Panc1 (cell line): Measurements from ENCODE around the gene CDK11A. TPM values are rescaled to one million over a fixed set of nuclear protein-coding genes. Genes with fewer than 3 reads are reported as not detected.
"Not testable (repeated sequence)": the region's sequence is repeated elsewhere in the genome, so short reads cannot be mapped to it uniquely, and the experiment has no call there.

Source experiments
- ATAC-seq: fragments of 200-7000 bp; cut with Tn5 transposase; 2 replicates; pipeline ENCODE4 v1.9.1; 2020; ENCODE audit warnings: mild to moderate bottlenecking, moderate library complexity
- BruUV-seq: library from RNA; stranded (reverse); fragments of 400-500 nt; replicated peaks from 2 replicates; lab custom pipeline; 2021; lab: Mats Ljungman, UMichigan
- CTCF ChIA-PET: fragments of 300-600 bp; sonication (Branson Sonifier 250); formaldehyde crosslinking; loops from one replicate; lab custom pipeline; 2022; ENCODE audit warnings: antibody characterized with exemption; lab: Charles Lee
- POLR2A ChIA-PET: fragments of 300-600 bp; sonication (Branson Sonifier 250); formaldehyde crosslinking; loops from one replicate; lab custom pipeline; 2022; ENCODE audit warnings: antibody characterized with exemption; lab: Charles Lee
- DNase-seq: peaks from one replicate; pipeline ENCODE4 v3.0.0-alpha.2; 2010; ENCODE audit warnings: low read depth, low spot score
- H3K27ac ChIP-seq: 2 replicates; pipeline ENCODE4 v1.5.1; 2011; ENCODE audit warnings: mild to moderate bottlenecking, low read length, inconsistent platforms
- H3K27me3 ChIP-seq: fragments of 200-500 bp; sonication (Bioruptor generic); 2 replicates; pipeline ENCODE4 v1.6.0; 2014; ENCODE audit warnings: low read length, inconsistent platforms; ENCODE audit not compliant: control insufficient read depth, insufficient read depth
- H3K36me3 ChIP-seq: fragments of 200-500 bp; sonication (Bioruptor generic); 2 replicates; pipeline ENCODE4 v1.5.1; 2014; ENCODE audit warnings: inconsistent platforms, mild to moderate bottlenecking, low read length, moderate library complexity; ENCODE audit not compliant: control insufficient read depth, insufficient read depth
- H3K4me1 ChIP-seq: 2 replicates; pipeline ENCODE4 v1.5.1; 2011; ENCODE audit warnings: inconsistent platforms, mild to moderate bottlenecking, low read length, moderate library complexity; ENCODE audit not compliant: control insufficient read depth, insufficient read depth
- H3K4me3 ChIP-seq, 2 experiments: 2 replicates each; pipeline ENCODE4 v1.5.1; 2011 to 2012; ENCODE audit warnings: low read depth in 2 of 2, low read length in 2 of 2, mild to moderate bottlenecking in 2 of 2, inconsistent platforms in 1 of 2, moderate library complexity in 1 of 2
- H3K9me3 ChIP-seq: fragments of 200-500 bp; sonication (Bioruptor generic); 2 replicates; pipeline ENCODE4 v1.5.1; 2014; ENCODE audit warnings: low read depth, mild to moderate bottlenecking, inconsistent platforms, low read length, moderate library complexity; ENCODE audit not compliant: control insufficient read depth, insufficient read depth
- CTCF ChIP-seq: fragments of 450-650 bp; IDR thresholded peaks from 2 replicates; pipeline ENCODE4 v1.5.1; 2017; ENCODE audit warnings: mild to moderate bottlenecking
- POLR2AphosphoS5 ChIP-seq: IDR thresholded peaks from 2 replicates; pipeline ENCODE4 v1.6.1; 2012; ENCODE audit warnings: mild to moderate bottlenecking, low read depth, low read length, moderate library complexity
- REST ChIP-seq, 2 experiments: IDR thresholded peaks; 2 replicates each; pipeline ENCODE4 v1.6.1; 2011 to 2012; ENCODE audit warnings: low read depth in 2 of 2, control low read depth in 1 of 2, low read length in 1 of 2, mild to moderate bottlenecking in 1 of 2, moderate library complexity in 1 of 2; ENCODE audit not compliant: insufficient read depth in 1 of 2
- SIN3A ChIP-seq: IDR thresholded peaks from 2 replicates; pipeline ENCODE4 v1.6.1; 2012; ENCODE audit warnings: low read depth, mild to moderate bottlenecking, low read length, moderate library complexity, borderline replicate concordance; ENCODE audit not compliant: insufficient read depth
- TCF7L2 ChIP-seq: IDR thresholded peaks from 2 replicates; pipeline ENCODE4 v1.6.1; 2011; ENCODE audit warnings: mild to moderate bottlenecking, low read depth, low read length, inconsistent platforms
- in situ Hi-C: cut with HindIII; loops from 2 replicates; pipeline ENCODE4 v1.10.0; 2016; ENCODE audit warnings: low sequenced_read_pairs, low pct_unique_long_range_greater_than_20kb
- intact Hi-C: fragments of 100-400 bp; cut with micrococcal nuclease; formaldehyde crosslinking; loops from one replicate; pipeline ENCODE4 v1.10.0; 2022; ENCODE audit not compliant: unreplicated experiment
- total RNA-seq: library from RNA; stranded (reverse); gene quantifications from one replicate; pipeline ENCODE4 v1.2.1, GENCODE V29; 2021; ENCODE audit not compliant: unreplicated experiment

Gene CDK11A
- total RNA-seq, 1 experiment from 2014 or later: 83.6 TPM

GRCh38 chr1:1752190-1752589 lies 28.0 kb upstream of the CDK11A start:
- Histone ChIP-seq H3K4me1 (peaks cover 5% of the 10 kb centered on the region; the same call in 1 of the 2 replicates), H3K4me3 (no peak overlapping the region), H3K9me3 (no peaks in the 10 kb centered on the region), H3K36me3 (no peaks in the 10 kb centered on the region), H3K27me3 (no peaks in the 10 kb centered on the region), H3K27ac (no peak overlapping the region)
- intact Hi-C loops: no loop called here
- in situ Hi-C loops: no loop called here
- ATAC-seq (no peak), DNase-seq (no peak)
- TSS peak; percentile 66 for BruUV-seq
- ChIA-PET CTCF (no interaction called here), POLR2A (no interaction called here)
- TF ChIP-seq TCF7L2 (no peak), SIN3A (no peak)

- H3K4me3 ChIP-seq, DNase-seq, H3K27ac ChIP-seq, in situ Hi-C loops, H3K4me1 ChIP-seq, H3K36me3 ChIP-seq, H3K9me3 ChIP-seq, intact Hi-C loops, CTCF ChIA-PET, ATAC-seq, POLR2A ChIA-PET, BruUV-seq, H3K27me3 ChIP-seq: not testable (repeated sequence)
Measured at GRCh38 chr1:1749941-1750340, 25.8 kb upstream of the CDK11A start.

GRCh38 chr1:1748686-1749321 lies 24.6 kb upstream of the CDK11A start:
- peak overlapping the region; percentile 44; the same call in 1 of the 2 replicates for H3K27ac ChIP-seq
- DNase-seq: no peak
- no peak overlapping the region for H3K4me3 ChIP-seq
- POLR2A ChIA-PET: no interaction called here
- CTCF ChIA-PET: no interaction called here
- no TSS peak for BruUV-seq
- no peak for TF ChIP-seq TCF7L2
- TF ChIP-seq REST (IDR thresholded peaks at IDR 0.05; ENCODE audit: insufficient read depth in 1 of 2, low read depth in 2 of 2, low read length in 1 of 2): no peak
- no peak for TF ChIP-seq POLR2AphosphoS5
- TF ChIP-seq CTCF: no peak
- TF ChIP-seq SIN3A: no peak
- H3K27me3 ChIP-seq: no peaks in the 10 kb centered on the region
- H3K9me3 ChIP-seq: no peaks in the 10 kb centered on the region
- H3K4me1 ChIP-seq: peaks cover 5% of the 10 kb centered on the region; the same call in 1 of the 2 replicates
- H3K36me3 ChIP-seq: no peaks in the 10 kb centered on the region
- intact Hi-C loops (no loop called here), in situ Hi-C loops (no loop called here)
- no peak for ATAC-seq
